Germinal center (tissue), 1 donor: ENCODE results near the gene APRT.

Experiments
- DNase-seq: peaks from one replicate; pipeline ENCODE4 v3.0.0; 2012; ENCODE audit warnings: mixed read lengths, low spot score

APRT gene, protein sequence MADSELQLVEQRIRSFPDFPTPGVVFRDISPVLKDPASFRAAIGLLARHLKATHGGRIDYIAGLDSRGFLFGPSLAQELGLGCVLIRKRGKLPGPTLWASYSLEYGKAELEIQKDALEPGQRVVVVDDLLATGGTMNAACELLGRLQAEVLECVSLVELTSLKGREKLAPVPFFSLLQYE

DNA sequence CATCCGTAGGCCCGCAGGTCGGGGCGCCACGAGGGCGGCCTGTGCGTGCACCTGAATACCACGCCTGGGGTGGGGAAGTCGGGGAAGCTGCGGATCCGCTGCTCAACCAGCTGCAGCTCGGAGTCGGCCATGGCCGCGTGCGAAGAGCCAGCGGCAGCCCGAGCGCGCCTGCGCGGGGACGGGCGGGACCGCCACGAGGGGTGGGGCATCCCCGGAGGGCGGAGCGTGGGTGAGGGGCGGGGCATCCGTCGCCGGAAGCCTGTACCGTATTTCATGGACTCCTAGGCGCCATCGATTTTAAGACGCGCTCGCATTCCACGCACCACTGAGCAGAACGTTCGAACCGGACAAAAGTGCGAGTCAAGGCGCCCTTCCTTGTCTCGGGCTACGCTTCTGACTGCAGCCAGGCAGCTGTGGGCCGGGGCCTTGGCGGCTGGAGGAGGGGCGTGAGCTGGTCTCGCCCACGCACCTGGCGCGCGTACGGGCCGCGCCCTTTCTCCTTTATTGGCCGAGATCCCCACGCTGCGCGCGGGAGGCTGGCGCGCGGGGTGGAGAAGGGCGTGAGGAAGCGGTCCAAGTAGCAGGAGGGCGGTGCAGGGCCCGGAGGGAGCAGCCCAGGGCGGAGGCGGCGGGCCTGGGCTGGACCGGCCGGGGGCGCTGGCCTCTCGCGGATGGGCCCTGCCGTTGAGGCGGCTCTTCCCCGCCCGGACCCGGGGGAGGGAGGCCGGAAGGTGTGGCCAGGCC, at the start of gene APRT:
APRT (minus strand) TSS at position 160 of the 744 bp plus-strand sequence; CDS start at position 131, 29 bp downstream.
- DNase-seq = peak; percentile 97

DNA sequence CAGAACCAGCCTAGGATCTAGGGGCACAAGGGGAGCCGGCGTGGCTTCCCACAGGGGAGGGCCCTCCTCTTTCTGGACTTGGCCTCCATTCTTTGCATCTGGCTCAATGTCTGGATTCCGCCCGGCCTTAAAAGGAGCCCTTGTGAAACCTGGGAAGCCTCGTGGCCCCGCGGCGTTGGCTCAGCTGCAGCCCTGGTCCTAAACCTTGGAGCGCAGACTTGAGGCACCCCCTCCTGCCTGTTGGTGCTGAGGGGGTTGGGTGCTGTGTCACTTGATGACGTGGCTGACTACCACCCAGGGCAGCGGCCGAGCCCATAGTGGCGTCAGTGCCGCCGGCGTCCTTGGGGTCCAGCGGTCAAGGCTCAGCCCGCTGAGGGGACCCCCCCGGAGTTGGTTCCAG, 49.6 kb upstream of the APRT start:
- no peak for DNase-seq

DNA sequence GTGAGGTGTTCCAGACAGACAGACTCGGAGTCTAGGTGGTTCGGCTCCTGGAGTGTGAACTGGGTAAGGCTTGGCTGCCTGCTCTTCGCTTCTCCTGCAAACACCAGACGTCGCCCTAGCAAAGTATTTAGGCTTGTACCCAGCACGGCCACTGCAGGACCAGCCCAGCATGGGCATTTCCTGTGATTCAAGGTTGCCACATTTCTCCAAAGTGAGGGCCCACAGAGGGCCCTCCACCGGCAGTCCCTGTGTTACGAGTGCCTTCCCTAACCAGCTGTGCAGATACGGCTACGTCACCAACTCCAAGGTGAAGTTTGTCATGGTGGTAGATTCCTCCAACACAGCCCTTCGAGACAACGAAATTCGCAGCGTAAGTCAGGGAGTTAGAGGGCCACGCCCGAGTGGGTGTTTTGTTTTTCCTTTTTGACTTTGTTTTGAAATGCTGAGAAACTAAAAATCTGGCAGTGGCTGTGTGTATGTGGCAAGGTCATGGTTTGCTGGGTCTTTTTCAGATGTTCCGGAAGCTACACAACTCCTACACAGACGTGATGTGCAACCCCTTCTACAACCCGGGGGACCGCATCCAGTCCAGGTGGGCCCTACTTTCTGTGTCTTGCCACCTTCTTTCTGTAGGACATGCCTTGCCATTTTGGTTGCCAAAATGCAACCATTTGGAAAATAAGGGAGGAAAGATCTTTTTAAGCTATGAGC, 47.8 kb upstream of the APRT start:
- DNase-seq = no peak

DNA sequence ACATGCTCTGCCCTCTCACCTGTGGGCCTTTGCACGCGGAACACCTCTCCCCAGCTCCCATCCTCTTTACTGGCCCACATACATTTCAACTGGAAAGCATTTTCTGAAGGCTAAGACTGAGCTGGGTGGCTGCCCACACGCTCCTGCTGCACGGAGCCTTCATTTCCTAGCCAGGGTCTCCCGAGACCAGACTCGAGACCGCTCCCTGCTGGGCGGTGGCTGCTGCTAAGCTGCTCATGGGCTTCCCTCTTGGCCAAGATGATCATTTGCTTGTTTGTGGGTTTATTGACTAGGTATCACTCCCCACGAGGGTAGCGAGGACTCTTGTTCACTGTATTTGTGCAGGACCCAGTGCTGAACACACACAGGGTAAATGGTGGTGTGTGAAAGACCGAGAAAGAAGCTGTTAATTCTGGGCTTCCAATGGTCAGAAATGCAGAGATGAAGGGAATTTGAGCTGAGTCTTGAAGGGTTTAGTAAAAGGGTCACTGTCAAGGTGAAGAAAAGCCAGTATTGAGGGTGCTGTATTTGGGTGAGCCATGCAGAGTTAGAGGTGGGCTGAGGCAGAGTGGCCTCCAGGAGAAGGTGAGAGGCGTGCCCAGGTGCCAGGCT, 46.1 kb upstream of the APRT start:
- DNase-seq = peak; percentile 83

DNA sequence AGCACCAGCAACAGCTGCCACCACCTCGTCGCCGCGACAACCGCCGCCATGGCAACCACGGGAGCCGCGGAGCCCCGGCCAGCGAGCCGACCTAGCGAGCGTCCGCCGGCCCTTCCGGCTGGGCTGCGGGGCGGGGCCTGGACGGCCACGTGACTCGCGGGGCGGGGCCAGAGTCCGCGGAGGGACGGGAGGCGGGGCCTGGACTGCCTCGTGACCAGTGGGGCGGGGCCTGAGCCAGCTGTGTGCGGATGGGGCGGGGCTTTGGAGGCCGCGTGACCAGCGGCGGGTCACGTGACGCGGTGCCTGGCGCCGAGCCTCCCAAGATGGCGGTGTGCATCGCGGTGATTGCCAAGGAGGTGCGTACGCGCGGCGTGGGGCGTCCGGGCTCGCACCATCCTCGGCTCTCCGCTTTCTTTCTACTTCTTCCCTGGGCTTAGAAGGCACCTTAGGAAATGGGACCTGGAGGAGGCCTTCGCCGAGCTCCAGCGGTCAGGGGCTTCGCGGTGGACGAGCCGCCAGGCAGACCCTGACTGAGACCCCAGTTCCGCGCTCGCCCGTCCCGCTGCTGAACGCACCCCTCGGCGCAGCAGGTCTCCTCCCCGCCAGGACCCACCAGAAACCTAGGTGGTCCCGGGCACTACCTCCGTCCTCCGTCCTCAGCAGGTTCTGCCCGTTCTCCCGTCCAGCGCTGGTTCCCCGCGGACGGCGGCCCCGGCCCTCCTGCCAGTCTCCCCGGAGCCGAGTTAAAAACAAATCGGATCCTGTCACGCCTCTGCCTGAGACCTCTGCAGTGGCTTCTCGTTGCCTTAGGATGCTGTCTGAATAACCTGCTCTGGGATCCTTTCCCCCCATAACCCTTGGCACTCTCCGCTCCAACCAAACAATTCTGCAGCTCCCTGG, 45.4 kb upstream of the APRT start, which contains the start of the genes GALNS and TRAPPC2L:
GALNS (minus strand) TSS at position 120 of the 900 bp plus-strand sequence; CDS start at position 50, 70 bp downstream.
TRAPPC2L (plus strand) TSS at position 300 of the 900 bp plus-strand sequence; CDS start at position 324, 24 bp downstream.
- peak; percentile 100 for DNase-seq

DNA sequence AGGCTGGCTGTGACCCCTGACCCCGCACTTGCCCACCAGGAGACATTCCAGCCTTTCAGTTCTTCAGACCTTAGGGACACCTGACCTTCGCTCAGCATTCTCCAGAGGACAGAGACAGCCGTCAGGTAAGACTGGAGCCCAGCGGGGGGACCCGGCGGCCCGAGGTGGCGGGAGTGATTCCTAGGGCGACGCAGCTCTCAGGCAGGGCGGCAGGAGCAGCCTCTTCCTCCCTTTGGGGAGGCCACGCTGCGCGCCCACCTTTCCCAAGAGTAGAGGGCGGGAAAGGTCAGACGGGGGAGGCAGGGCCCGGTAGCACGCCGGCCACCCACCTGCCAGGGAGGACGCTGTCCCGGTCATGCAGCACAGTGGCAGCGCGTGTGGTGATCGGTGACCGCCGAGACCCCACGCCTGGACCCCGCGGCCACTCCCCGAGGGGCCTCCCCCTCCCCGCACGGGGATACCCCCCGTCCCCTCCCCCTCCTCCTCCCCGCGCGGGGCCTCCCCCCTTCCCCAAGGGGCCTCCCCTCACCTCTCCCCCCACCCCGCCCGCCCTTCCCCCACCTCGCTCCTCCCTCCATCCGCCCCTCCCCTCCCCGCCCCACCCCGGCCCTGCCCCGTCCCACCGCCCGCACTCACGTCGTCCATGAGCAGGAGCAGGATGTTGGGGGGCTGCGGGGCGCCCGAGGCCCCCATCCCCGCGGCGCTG, 44.5 kb upstream of the APRT start:
- no peak for DNase-seq

DNA sequence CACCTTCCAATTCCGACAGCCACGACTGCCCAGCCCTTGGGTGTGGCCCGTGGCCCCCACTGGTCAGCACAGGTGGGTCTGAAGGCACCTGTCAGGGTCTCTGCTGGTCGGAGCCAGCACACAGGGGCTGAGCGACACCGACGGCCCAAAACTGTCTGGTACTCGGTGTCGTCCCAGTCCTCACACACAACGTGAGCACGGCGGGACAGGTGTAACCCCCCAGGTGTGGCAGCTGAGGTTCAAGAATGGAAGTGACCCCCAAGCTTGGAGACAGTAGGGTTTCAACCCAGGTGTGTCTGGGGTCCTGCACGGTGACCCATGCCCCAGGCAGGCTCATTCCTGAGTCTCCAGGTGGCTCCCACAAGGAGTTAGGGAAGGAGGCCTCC, 44.0 kb upstream of the APRT start:
- no peak for DNase-seq

DNA sequence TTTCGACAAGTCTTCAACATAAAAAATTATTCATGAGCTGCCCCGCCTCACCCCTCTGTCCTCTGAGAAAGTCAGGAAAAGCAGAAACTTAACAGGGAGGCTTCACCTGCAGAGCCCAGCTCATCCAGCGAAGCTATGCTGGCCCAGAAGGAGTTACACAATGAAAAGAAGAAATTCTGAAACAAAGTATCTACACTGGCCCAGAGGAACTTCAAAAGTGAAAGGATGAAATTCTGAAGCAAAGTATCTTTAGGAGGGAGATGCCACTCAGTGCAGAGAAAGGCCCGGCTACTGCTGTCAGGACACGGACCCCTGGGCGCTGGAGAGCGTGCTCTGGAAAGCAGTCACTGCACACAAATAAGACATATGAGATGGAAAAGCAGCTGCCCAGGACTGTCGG, 43.4 kb upstream of the APRT start:
- no peak for DNase-seq

DNA sequence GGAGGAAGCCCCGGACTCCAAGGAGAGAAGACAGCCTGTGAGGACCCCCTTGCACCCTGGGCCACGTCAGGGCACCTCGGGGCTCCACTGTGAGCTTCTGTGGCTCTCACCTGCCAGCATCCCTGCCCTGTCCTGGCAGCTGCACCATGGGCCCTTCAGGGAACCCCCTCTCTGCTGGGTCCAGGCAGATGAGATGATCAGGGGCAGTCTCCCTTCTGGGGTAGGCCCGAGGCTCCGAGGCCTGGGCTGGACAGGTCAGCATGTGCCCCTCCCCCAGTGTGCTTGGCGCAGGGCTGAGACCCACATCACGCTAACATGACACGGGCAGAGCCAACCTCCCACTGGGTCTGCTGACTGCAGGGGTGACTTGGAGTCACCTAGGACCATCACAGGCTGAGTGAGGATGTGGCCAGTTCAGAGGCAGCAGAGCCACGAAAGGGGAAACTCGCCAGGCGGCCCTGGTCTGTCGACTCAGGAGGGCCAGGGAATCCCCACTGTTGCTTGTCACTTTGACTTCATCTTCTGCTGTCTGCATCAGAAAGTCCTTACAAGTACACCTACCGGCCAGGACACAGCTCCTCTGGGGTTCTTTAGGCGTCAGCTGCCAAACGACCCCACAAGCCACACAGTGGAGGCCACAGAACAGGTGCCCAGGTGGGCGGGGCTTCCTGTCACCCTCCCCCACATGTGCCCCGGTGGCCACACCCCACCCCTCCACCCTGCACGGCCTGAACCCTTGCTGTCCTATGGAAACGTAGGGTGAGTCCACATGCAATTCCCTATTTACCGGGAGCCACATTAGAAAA, 42.8 kb upstream of the APRT start:
- DNase-seq = peak; percentile 41

DNA sequence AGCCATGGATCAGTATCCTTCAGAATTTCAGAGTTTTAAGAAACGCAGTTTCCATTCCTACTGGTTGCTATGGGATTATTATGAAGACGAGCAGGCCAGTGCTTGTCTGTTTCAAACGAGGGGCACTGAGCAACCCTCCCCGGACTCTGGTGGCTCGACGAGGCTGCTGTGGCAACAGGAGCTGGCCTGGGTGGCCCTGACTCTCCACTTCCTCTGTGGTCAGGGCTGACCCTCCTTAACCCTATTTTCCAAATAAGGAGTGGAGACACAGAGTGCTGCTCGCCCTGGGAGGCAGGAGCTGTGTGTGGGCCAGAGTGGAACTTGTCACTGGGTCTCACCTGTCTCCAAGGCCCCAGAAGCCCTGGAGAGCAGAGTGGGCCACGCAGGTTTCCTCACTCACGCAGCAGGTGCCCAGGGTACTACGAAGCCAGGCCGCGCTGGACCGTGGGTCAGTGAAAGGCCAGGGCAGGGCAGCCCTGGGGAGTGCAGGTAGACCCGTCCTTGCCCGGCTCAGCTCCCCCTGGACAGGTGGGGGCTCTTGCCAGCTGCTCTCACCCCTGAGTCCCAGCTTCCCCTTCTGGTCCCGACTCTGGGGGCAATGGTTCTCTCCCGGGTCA, 41.7 kb upstream of the APRT start:
- DNase-seq = no peak

DNA sequence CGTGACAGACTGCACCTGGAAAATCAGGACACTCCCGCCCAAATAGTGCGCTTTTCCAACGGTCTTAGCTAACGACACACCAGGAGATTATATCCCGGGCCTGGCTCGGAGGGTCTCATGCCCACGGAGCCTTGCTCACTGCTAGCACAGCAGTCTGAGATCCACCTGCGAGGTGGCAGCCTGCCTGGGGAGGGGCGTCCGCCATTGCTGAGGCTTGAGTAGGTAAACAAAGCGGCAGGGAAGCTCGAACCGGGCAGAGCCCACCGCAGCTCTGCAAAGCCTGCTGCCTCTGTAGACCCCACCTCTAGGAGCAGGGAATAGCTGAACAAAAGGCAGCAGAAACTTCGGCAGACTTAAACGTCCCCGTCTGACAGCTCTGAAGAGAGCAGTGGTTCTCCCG, 39.9 kb upstream of the APRT start:
- DNase-seq = no peak

DNA sequence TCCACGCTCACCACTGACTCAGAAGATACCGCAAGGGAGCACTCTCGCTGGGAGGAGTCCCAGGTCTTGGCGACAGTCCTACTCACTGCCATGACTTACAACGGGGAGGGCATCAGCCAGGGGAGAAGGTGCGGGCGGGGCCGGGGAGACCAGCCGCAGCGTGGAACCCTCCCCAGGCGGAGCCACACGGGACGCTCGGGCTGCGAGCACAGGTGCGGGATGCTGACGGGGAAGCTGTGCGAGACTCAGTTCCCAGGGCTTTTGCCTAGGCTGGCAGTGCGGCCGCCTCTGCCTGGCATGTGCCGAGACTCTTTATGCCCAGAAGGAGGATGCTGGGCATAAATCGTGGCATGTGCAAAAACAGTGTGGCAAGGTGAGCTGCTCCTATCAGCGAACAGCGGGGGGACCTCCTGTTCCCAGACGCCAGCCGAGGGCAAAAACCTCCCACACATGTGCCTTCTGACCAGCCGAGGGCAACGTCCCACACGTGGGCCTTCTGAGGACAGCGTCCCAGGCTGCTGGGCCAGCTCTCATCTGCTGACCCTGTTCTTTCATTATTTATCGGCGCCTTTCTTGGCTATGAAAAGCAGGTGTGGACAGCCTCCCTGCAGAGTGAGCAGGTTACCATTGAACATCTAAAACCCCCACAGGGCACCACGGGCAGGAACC, 38.9 kb upstream of the APRT start:
- no peak for DNase-seq

DNA sequence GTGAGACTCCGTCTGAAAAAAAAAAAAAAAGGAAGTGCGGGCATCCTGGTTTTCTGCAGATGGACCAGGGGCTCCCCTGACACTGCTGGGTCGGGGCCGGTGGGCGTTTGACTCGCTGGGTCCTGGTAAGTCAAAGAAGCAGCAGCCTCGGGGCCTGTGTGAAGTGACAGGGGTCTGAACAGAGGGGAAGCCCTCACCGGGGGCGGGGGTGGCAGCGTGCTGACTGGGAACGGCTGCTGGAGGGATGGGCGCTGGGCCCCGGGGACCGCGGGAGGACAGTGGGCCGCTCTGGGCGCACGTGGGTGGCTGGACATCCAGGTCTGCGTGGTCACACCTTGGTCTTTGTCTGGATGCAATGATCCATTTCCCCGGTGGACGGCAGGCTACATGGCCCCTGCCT, 36.8 kb upstream of the APRT start:
- no peak for DNase-seq

DNA sequence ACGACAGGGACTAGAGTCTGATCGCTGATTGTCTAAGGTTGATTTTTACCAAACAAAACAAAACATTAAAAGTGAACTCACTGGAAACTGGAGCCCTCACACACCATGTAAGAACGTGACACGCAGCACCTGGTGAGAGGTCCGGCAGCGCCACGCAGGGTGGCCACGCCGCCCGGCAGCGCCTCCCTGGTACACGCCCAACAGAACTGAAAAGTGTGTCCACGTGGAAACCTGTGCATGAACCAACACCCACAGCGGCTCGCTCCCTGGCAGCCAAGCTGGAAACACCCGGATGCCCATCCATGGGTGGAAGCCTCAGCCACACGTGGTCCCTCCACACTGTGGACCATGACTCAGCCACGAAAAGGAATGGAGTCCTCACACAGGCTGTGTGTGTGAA, 35.9 kb upstream of the APRT start:
- DNase-seq = no peak

DNA sequence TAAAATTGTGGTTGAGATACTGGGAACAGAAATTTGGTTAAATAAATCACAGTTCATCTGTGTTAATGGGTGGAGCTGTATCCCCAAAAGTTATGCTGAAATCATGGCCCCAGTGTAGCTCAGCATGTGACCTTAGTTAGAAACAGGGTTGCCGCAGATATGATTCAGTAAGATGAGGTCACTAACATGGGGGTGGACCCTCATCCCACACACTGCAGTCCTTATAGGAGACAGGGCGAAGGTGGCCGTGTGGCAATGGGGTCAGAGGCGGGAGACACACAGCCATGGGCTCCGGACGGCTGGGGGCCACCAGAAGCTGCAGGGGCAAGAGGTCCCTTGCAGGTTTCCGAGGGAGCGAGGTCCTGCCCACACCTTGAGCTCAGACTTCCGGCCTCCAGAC, 34.4 kb upstream of the APRT start:
- no peak for DNase-seq

DNA sequence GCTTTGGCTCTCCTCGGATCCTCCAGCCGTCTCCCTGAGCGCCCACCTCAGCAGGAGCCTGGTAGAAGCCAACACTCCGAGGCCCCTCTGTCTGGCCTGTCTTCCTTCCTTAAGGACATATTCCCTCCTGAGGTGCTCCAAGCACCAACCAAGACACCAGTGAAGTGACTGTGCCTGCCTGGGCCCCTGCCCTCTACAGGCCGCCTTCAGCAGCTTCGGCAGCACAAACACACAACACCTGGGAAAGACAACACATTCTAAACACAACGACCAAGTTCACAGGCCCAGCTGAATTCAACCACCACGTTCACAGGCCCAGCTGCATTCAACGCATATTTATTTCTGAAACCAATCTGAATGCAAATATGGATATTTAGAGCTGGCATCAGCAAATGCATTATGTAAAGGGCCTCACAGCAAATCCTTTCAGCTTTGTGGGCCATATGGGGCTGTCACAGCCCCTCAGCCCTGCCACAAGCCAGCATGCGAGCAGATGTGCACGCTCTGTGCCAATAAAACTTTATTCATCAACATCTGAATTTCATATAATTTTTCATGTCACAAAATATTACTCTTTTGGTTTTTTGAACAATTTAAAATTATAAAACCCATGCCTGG, 32.8 kb upstream of the APRT start:
- peak; percentile 21 for DNase-seq

DNA sequence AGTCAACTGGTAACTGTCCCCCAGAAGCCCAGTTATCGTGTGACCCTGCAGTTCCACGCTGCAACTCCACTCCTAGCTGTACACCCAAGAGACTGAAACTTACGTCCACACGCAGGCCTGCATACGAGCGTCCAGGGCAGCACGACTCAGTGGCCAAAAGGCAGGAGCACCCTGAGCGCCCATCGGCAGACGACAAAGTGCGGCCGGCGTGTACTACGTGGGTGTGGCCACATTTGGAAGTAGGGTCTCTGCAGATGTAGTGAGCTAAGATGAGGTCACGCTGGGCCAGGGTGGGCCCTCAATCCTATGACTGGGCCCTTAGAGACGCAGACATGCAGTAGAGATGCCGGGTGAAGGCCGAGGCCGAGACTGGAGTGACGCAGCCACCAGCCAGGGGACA, 31.5 kb upstream of the APRT start:
- no peak for DNase-seq

DNA sequence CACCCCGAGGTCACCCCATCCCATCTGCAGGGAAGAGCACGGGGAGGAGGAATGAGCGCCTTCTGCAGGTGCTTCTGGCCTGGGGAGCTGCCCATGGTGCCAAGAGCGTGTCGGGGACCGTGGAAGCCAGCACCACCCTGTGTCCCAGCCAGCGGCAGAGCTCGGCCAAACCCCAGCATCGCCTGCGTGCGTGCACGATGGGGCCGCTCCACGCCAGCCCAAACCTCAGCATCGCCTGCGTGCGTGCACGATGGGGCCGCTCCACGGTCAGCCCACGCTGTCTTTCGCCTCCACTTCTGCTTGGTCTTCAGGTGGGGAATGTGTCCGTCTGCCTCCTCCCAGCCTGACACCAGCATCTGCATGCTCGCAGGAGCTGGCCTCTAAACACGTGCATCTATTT, 31.1 kb upstream of the APRT start:
- DNase-seq = no peak
